ENCODE data around the gene RAPGEF5. TPM values are rescaled to one million over a fixed set of nuclear protein-coding genes. Genes with fewer than 3 reads are reported as not detected.

RAPGEF5 gene
- total RNA-seq, 4 donors from 2014 or later: 7.4 to 16.2 (median 12.1) TPM

GRCh38 chr7:22354462-22354861, 2.5 kb downstream of the RAPGEF5 start:
- intact Hi-C loops (cut with DNase I; ENCODE audit: low total_unique reads): no loop called here

GRCh38 chr7:22352887-22353286, 4.1 kb downstream of the RAPGEF5 start:
- Histone ChIP-seq H3K36me3 (no peaks in the 10 kb centered on the region), H3K4me3 (no peak overlapping the region), H3K9me3 (no peaks in the 10 kb centered on the region), H3K27ac (no peak overlapping the region), H3K4me1 (peaks cover 3 to 7% of the 10 kb centered on the region in 2 donors), H3K27me3 (peaks cover 0 to 23% (median 0%) of the 10 kb centered on the region in 3 donors)
- no peak for ATAC-seq
- in situ Hi-C loops (cut with MboI; ENCODE audit: low sequenced_read_pairs in 4 of 4) (no loop called here), intact Hi-C loops (cut with DNase I; ENCODE audit: low total_unique reads) (no loop called here)
- no peak for DNase-seq
- TF ChIP-seq CTCF (IDR thresholded peaks at IDR 0.05 in 4 of 5, conservative IDR thresholded peaks at IDR 0.05 in 1 of 5): no peak
- no peak for TF ChIP-seq POLR2A (IDR thresholded peaks at IDR 0.05)

More at GRCh38 chr7:22354462-22354861, 2.5 kb downstream of the RAPGEF5 start:
- H3K36me3 ChIP-seq: no peaks in the 10 kb centered on the region
- DNase-seq (no peak), ATAC-seq (no peak)
- H3K4me3 ChIP-seq: no peak overlapping the region
- TF ChIP-seq POLR2A (IDR thresholded peaks at IDR 0.05): no peak
- TF ChIP-seq CTCF (IDR thresholded peaks at IDR 0.05 in 4 of 5, conservative IDR thresholded peaks at IDR 0.05 in 1 of 5): no peak
- H3K27me3 ChIP-seq: peaks cover 0 to 23% (median 0%) of the 10 kb centered on the region in 3 donors
- no peaks in the 10 kb centered on the region for H3K9me3 ChIP-seq
- in situ Hi-C loops (cut with MboI; ENCODE audit: low sequenced_read_pairs in 4 of 4): no loop called here
- no peak overlapping the region for H3K27ac ChIP-seq
- peaks cover 3 to 7% of the 10 kb centered on the region in 2 donors for H3K4me1 ChIP-seq

GRCh38 chr7:22351878-22352277, 5.1 kb downstream of the RAPGEF5 start:
- ATAC-seq (no peak), DNase-seq (no peak)
- in situ Hi-C loops (cut with MboI; ENCODE audit: low sequenced_read_pairs in 4 of 4) (no loop called here), intact Hi-C loops (cut with DNase I; ENCODE audit: low total_unique reads) (no loop called here)
- H3K27me3 ChIP-seq: peaks cover 0 to 23% (median 0%) of the 10 kb centered on the region in 3 donors
- no peaks in the 10 kb centered on the region for H3K36me3 ChIP-seq
- H3K4me3 ChIP-seq: no peak overlapping the region
- TF ChIP-seq POLR2A (IDR thresholded peaks at IDR 0.05): no peak
- TF ChIP-seq CTCF (IDR thresholded peaks at IDR 0.05 in 4 of 5, conservative IDR thresholded peaks at IDR 0.05 in 1 of 5): no peak
- H3K27ac ChIP-seq: no peak overlapping the region
- no peaks in the 10 kb centered on the region for H3K9me3 ChIP-seq
- H3K4me1 ChIP-seq: peaks cover 3 to 7% of the 10 kb centered on the region in 2 donors

- H3K27me3 ChIP-seq: peaks cover 0 to 21% (median 0%) of the 10 kb centered on the region in 3 donors
- intact Hi-C loops (cut with DNase I; ENCODE audit: low total_unique reads): no loop called here
- ATAC-seq: no peak
- no peak for DNase-seq
- H3K9me3 ChIP-seq: no peaks in the 10 kb centered on the region
- no peak overlapping the region for H3K4me3 ChIP-seq
- H3K36me3 ChIP-seq: no peaks in the 10 kb centered on the region
- no peak overlapping the region for H3K27ac ChIP-seq
- in situ Hi-C loops (cut with MboI; ENCODE audit: low sequenced_read_pairs in 4 of 4): no loop called here
- H3K4me1 ChIP-seq: peaks cover under 1 to 7% of the 10 kb centered on the region in 2 donors
- TF ChIP-seq CTCF (IDR thresholded peaks at IDR 0.05 in 4 of 5, conservative IDR thresholded peaks at IDR 0.05 in 1 of 5) (no peak), POLR2A (IDR thresholded peaks at IDR 0.05) (no peak)
Observed at GRCh38 chr7:22351329-22351692, 5.6 kb downstream of the RAPGEF5 start.

All from gastrocnemius medialis (tissue), 4 donors.